Loucy (cell line): ENCODE data around the gene INTS14.

ENCODE experiments used
- H2AFZ ChIP-seq: fragments of 200-600 bp; sonication (generic); 2 replicates; pipeline ENCODE4 v1.6.0; 2016; ENCODE audit warnings: antibody characterized with exemption, mild to moderate bottlenecking, low read length, moderate library complexity
- H3F3A ChIP-seq: fragments of 200-600 bp; 2 replicates; pipeline ENCODE4 v1.6.0; 2016; ENCODE audit warnings: antibody characterized with exemption, low read depth, mild to moderate bottlenecking
- H3K27me3 ChIP-seq: fragments of 200-600 bp; sonication (generic); 2 replicates; pipeline ENCODE4 v1.6.1; 2014; ENCODE audit warnings: low read length, mild to moderate bottlenecking; ENCODE audit not compliant: insufficient read depth, poor library complexity, severe bottlenecking
- H3K36me3 ChIP-seq: fragments of 200-600 bp; sonication (generic); 2 replicates; pipeline ENCODE4 v1.6.1; 2016; ENCODE audit warnings: low read length; ENCODE audit not compliant: insufficient read depth
- H3K4me1 ChIP-seq: fragments of 200-600 bp; sonication (generic); 2 replicates; pipeline ENCODE4 v1.5.1; 2014; ENCODE audit warnings: low read length, mild to moderate bottlenecking; ENCODE audit not compliant: insufficient read depth, poor library complexity, severe bottlenecking
- H3K4me2 ChIP-seq: fragments of 200-600 bp; sonication (generic); 2 replicates; pipeline ENCODE4 v1.6.0; 2014; ENCODE audit warnings: antibody characterized with exemption, low read length, low read depth, mild to moderate bottlenecking; ENCODE audit not compliant: poor library complexity, severe bottlenecking
- H3K4me3 ChIP-seq: fragments of 200-600 bp; sonication (generic); 2 replicates; pipeline ENCODE4 v1.5.1; 2014; ENCODE audit warnings: low read length, mild to moderate bottlenecking, mixed read lengths; ENCODE audit not compliant: poor library complexity, severe bottlenecking
- H3K79me2 ChIP-seq: fragments of 200-600 bp; sonication (generic); 2 replicates; pipeline ENCODE4 v1.6.1; 2014; ENCODE audit warnings: low read length; ENCODE audit not compliant: insufficient read depth
- H3K9ac ChIP-seq: fragments of 200-600 bp; sonication (generic); 2 replicates; pipeline ENCODE4 v1.6.0; 2014; ENCODE audit warnings: mild to moderate bottlenecking, low read depth, low read length, moderate library complexity; ENCODE audit not compliant: poor library complexity, severe bottlenecking
- H3K9me2 ChIP-seq: fragments of 200-600 bp; sonication (generic); replicated peaks from 2 replicates; pipeline ENCODE4 v1.6.1; 2016; ENCODE audit warnings: low read depth, low read length, mixed read lengths
- H3K9me3 ChIP-seq: fragments of 200-600 bp; sonication (generic); 2 replicates; pipeline ENCODE4 v1.6.1; 2014; ENCODE audit warnings: mild to moderate bottlenecking, antibody characterized with exemption, low read length, low read depth; ENCODE audit not compliant: insufficient read depth
- H4K20me1 ChIP-seq: fragments of 200-600 bp; sonication (generic); 2 replicates; pipeline ENCODE4 v1.6.0; 2014; ENCODE audit warnings: antibody characterized with exemption, low read length, mild to moderate bottlenecking; ENCODE audit not compliant: insufficient read depth, poor library complexity, severe bottlenecking
- EZH2phosphoT487 ChIP-seq: fragments of 200-600 bp; IDR thresholded peaks from 2 replicates; pipeline ENCODE4 v1.6.1; 2018; ENCODE audit warnings: antibody characterized with exemption, mild to moderate bottlenecking, moderate library complexity, borderline replicate concordance
- TF ChIP-seq, protein P1 (sequence below): fragments of 200-600 bp; sonication (generic); conservative IDR thresholded peaks from 2 replicates; pipeline ENCODE4 v1.5.1; 2014; ENCODE audit warnings: mild to moderate bottlenecking, antibody characterized with exemption, low read length

Gene INTS14

GRCh38 chr15:65612949-65613744 lies 2.2 kb upstream of the INTS14 start:
- Histone ChIP-seq H3K4me2 (peak overlapping the region; percentile 96), H3K9ac (peak overlapping the region; percentile 97), H3K79me2 (peaks cover 41% of the 10 kb centered on the region), H3K9me2 (no peaks in the 10 kb centered on the region), H3K36me3 (no peaks in the 10 kb centered on the region), H3K9me3 (no peaks in the 10 kb centered on the region), H3K27me3 (no peaks in the 10 kb centered on the region), H3K4me3 (peak overlapping the region; percentile 98), H3K4me1 (peaks cover 38% of the 10 kb centered on the region), H2AFZ (no peak overlapping the region), H4K20me1 (no peaks in the 10 kb centered on the region), H3F3A (no peaks in the 10 kb centered on the region)
- TF ChIP-seq EZH2phosphoT487 = no peak
- TF ChIP-seq, protein P1, sequence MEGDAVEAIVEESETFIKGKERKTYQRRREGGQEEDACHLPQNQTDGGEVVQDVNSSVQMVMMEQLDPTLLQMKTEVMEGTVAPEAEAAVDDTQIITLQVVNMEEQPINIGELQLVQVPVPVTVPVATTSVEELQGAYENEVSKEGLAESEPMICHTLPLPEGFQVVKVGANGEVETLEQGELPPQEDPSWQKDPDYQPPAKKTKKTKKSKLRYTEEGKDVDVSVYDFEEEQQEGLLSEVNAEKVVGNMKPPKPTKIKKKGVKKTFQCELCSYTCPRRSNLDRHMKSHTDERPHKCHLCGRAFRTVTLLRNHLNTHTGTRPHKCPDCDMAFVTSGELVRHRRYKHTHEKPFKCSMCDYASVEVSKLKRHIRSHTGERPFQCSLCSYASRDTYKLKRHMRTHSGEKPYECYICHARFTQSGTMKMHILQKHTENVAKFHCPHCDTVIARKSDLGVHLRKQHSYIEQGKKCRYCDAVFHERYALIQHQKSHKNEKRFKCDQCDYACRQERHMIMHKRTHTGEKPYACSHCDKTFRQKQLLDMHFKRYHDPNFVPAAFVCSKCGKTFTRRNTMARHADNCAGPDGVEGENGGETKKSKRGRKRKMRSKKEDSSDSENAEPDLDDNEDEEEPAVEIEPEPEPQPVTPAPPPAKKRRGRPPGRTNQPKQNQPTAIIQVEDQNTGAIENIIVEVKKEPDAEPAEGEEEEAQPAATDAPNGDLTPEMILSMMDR = no peak

- Histone ChIP-seq H3K9me3 (no peaks in the 10 kb centered on the region), H3K9me2 (no peaks in the 10 kb centered on the region), H3K27me3 (no peaks in the 10 kb centered on the region), H2AFZ (no peak overlapping the region), H3K36me3 (no peaks in the 10 kb centered on the region), H3K4me2 (peak overlapping the region; percentile 96), H4K20me1 (no peaks in the 10 kb centered on the region), H3K9ac (peak overlapping the region; percentile 97), H3K4me3 (peak overlapping the region; percentile 98), H3K79me2 (peaks cover 46% of the 10 kb centered on the region), H3K4me1 (peaks cover 42% of the 10 kb centered on the region), H3F3A (no peaks in the 10 kb centered on the region)
- TF ChIP-seq EZH2phosphoT487 = no peak
- TF ChIP-seq, protein P1 = no peak
These were observed 1.6 kb upstream of the INTS14 start for GRCh38 chr15:65612616-65612946.

DNA sequence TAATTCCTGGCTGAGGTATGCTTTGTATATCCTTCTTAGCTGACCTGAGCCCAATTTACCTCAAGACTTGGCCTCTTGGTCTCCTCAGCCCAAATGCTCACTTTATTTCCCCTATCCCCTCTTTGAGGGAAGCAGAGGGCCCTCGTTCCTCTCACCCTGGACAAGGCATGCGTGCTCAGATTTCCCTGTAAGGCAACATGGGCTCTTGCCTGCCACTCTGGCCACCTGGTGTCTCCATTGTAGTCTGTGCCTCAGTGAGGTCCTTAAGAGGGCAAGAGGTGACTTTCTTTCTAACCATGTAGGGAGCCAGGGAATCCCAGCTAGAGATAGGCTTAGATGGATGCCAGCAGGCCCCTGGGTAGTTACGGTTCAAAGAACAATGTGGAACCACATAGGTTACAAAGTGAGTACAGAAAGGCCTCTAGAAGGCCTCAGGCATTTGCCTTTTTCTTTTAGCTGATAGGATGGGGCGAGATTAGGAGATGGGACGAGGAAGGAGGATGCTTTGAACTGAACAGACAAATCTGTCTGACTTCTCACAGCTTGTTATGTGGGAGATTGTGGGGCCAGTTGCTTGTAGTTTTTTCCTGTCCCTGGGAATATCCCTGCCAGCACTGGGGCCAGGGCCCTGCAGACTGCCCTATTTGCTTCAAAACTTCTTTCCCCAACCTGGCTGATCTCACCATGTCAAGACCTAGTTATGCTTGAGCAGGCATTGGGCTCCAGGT lies 1.1 kb upstream of the INTS14 start:
- peak overlapping the region; percentile 97 for H3K9ac ChIP-seq
- no peaks in the 10 kb centered on the region for H3K36me3 ChIP-seq
- peak overlapping the region; percentile 98 for H3K4me3 ChIP-seq
- H3K4me1 ChIP-seq = peaks cover 47% of the 10 kb centered on the region
- H3K4me2 ChIP-seq = peak overlapping the region; percentile 96
- H3K27me3 ChIP-seq = no peaks in the 10 kb centered on the region
- no peaks in the 10 kb centered on the region for H4K20me1 ChIP-seq
- TF ChIP-seq, protein P1 = no peak
- no peak for TF ChIP-seq EZH2phosphoT487
- peaks cover 52% of the 10 kb centered on the region for H3K79me2 ChIP-seq
- no peaks in the 10 kb centered on the region for H3F3A ChIP-seq
- H2AFZ ChIP-seq = peak overlapping the region; percentile 92; the same call in 1 of the 2 replicates
- no peaks in the 10 kb centered on the region for H3K9me2 ChIP-seq
- H3K9me3 ChIP-seq = no peaks in the 10 kb centered on the region
